GM21576 (cell line): Measurements from ENCODE around the gene OR51V1.
A peak's percentile ranks its signal among the peaks of the same experiment; 100 is the strongest.
"Not testable (repeated sequence)": the region's sequence is repeated elsewhere in the genome, so short reads cannot be mapped to it uniquely, and the experiment has no call there.

Source experiments
- ATAC-seq: cut with Tn5 transposase; IDR thresholded peaks from one replicate; pipeline ENCODE4 v1.9.1; 2021; ENCODE audit warnings: mild to moderate bottlenecking, moderate library complexity; ENCODE audit not compliant: unreplicated experiment

OR51V1 gene

GRCh38 chr11:5200582-5200981 lies at the start of gene OR51V1:
Gene OR51V1, minus strand, starts transcription at chr11:5200682. Its CDS starts 0 bp downstream, at chr11:5200682.
- no peak for ATAC-seq

GRCh38 chr11:5249807-5250396 lies 49.4 kb upstream of the OR51V1 start, which contains the start of gene HBG1:
Gene HBG1, minus strand, starts transcription at chr11:5249857. Its CDS starts 53 bp downstream, at chr11:5249804.
- not testable (repeated sequence) for ATAC-seq

- ATAC-seq = not testable (repeated sequence)
Observed at GRCh38 chr11:5248498-5248897, 48.0 kb upstream of the OR51V1 start.

- no peak for ATAC-seq
Observed at GRCh38 chr11:5247472-5248192, 47.1 kb upstream of the OR51V1 start.

- no peak for ATAC-seq
Observed at GRCh38 chr11:5246772-5247471, 46.4 kb upstream of the OR51V1 start.

- ATAC-seq = no peak
Observed at GRCh38 chr11:5245155-5245554, 44.7 kb upstream of the OR51V1 start.

- no peak for ATAC-seq
Observed at GRCh38 chr11:5243816-5244180, 43.3 kb upstream of the OR51V1 start.

GRCh38 chr11:5242933-5243815 lies 42.7 kb upstream of the OR51V1 start:
- peak; percentile 50 for ATAC-seq

GRCh38 chr11:5242208-5242607 lies 41.7 kb upstream of the OR51V1 start:
- ATAC-seq = no peak

GRCh38 chr11:5241458-5241857 lies 41.0 kb upstream of the OR51V1 start:
- ATAC-seq = no peak

- ATAC-seq = no peak
Observed at GRCh38 chr11:5240458-5240857, 40.0 kb upstream of the OR51V1 start.

- no peak for ATAC-seq
Observed at GRCh38 chr11:5240056-5240455, 39.6 kb upstream of the OR51V1 start.

- no peak for ATAC-seq
Observed at GRCh38 chr11:5239046-5239445, 38.6 kb upstream of the OR51V1 start.

- ATAC-seq = no peak
Observed at GRCh38 chr11:5238486-5238885, 38.0 kb upstream of the OR51V1 start.

GRCh38 chr11:5237420-5237819 lies 36.9 kb upstream of the OR51V1 start:
- ATAC-seq = no peak

GRCh38 chr11:5235364-5236095 lies 35.0 kb upstream of the OR51V1 start:
- ATAC-seq = no peak

- peak; percentile 74 for ATAC-seq
Observed at GRCh38 chr11:5234381-5234834, 33.9 kb upstream of the OR51V1 start, which contains the start of gene HBD. Gene HBD, minus strand, starts transcription at chr11:5234483. Its CDS starts 50 bp downstream, at chr11:5234433.

- ATAC-seq = no peak
Observed at GRCh38 chr11:5233307-5233706, 32.8 kb upstream of the OR51V1 start.

- ATAC-seq = no peak
Observed at GRCh38 chr11:5232821-5233220, 32.3 kb upstream of the OR51V1 start.

- ATAC-seq = no peak
Observed at GRCh38 chr11:5232176-5232575, 31.7 kb upstream of the OR51V1 start.
